HG03378 (cell line): Measurements from ENCODE around the gene UNC5C.

ENCODE experiments used
- ATAC-seq: cut with Tn5 transposase; IDR thresholded peaks from one replicate; pipeline ENCODE4 v1.9.1; 2021; ENCODE audit warnings: mild to moderate bottlenecking, moderate library complexity; ENCODE audit not compliant: unreplicated experiment

UNC5C gene

DNA sequence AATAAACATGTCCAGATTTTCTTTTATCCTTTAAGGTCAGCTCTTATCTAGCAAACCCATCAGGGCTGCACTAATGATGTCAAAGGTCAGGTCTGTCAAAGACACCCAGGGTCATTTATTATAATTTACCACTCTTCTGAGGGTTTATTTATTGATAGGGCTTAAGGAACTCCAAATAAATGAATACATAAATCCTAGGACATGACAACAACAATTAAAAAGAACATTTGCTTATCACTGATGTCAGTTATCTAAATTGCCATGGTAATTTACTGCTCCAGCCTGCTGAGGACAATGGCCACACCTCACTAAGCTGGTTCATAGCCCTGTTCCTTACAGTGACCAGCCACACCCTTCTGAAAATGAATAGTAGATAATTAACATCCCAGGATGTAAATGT is 317.1 kb downstream of the UNC5C start:
- no peak for ATAC-seq

DNA sequence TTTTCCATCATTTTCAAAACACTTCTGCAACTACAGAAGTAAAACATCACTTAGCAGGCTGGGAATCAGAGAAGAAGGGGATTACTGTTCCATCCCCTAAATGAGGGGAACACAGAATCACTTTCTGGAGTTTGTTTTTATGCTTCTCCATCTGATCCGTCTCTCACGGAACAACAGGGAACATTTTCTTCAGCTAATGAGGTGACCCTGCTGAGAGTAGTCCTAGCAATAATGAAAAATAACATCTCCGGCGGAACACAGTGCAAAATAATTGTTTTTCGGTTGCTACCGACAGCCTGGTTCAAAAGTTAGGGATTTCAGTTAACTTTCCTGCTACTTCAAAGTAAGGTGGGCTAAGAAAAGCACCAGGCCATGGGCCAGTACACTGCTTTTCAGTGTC is 322.9 kb downstream of the UNC5C start:
- no peak for ATAC-seq

DNA sequence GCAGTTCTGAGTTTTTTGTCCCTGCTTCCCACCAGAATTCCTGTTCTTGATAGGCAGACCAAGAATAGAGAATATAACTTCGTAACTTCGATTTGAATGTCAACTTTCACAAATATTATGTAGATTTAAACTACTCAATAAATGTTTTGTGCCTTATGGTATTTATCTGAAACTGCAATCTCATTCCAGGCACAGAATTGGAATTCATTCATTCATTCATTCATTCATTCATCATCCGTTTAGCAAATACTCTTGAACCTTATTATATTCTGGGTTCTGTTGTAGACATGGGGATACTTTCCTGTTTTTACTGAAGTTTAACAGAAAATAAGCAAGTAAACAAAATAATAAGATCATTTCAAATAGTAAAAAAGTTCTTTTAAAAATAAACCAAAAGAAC is 324.4 kb downstream of the UNC5C start:
- no peak for ATAC-seq

DNA sequence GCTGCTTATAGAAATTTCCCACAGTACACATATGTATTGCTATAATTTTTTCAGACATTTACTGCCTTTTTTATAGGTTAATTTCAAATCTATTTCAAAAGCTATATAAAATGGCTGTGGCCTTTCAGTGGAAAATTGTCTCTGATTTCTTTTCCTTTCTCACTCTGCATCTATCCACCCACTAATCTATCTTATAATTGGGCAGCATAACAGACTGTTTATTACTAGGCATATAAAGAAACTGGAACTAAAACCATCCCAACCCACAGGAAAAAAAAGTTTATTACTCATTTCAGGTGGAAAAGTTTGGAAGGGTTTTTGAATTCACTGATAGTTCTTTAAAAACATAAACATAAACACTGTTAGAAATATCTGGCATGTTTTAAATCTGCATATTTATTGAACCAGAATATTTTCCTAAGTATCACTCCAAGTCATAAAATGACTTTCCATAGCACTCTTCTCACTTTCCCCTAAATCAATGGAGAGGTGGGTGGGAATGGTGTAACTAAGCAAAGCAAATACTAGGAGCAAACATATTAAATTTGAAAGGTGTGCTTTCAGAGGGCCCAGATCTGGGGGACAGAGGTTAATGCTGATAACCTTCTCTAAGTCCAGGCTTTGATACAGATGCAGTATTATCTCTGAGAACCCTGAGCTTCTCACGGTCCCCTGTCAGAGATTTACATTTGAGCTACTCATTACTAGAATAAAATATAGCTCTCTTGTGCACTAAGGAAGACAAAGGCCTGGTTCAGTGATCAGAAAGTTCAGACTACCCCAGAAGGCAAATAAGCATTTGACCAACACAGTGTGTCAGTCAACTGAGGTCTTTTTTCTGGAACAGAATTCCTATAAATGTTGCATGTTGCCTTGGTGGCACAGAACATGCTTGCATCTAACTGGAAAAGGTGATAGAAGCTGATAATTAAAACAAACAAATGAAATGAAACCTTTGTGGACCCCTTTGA is 328.3 kb downstream of the UNC5C start:
- no peak for ATAC-seq

DNA sequence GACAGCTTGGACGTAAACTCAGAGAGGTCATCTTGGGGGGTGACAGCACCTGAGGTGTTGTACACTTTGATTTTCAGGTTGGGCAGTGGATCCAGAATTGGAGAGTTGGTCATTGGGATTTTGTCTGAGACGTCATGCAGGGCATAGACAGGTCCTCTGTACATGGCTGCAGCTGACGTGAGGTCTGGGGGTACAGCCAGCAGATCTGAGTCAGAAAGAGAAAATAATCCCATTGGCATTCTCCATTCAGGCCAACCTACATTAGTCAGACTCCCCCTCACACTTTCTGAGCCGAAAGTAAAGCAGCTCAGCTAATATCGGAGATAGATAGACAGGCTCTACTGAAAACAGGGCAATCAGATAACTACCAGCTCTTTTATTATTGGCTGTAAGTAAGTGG is 329.7 kb downstream of the UNC5C start:
- ATAC-seq, result no peak

DNA sequence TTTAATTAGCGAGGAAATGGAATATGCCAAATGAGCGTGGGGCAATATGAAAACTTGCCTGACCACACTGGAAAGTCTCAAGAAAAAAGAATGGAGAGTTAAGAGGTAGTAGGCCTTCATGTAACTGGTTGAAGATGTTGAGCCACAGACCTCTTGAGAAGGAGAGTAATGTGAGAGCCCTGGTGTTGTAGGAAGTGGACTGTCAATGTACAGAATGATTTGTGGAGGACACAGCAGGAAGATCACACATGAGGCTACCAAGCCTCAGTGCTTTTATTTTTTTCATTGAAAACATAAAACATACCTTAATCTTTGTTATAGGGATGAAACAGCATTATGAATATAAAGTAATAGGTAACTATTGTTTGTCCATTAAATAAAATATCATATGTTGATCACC is 331.6 kb downstream of the UNC5C start:
- ATAC-seq, result no peak

DNA sequence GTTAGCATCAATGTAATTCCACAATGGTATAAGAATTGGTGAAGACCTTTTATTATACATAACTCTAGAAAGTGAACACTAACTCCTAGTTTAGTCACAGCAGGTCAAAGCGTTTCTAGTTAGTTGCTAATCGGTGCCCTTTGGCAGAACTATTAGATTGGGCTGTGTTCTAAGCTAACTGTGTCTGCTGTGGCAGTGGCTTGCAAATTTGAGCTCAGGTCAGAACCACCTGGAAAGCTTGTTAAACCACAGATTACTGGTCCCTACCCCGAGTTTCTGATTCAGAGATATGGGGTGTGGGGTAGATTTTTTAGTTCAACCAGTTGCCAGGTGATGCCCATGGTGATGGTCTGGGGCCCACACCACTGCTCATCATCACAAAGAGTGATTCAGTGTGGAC is 332.1 kb downstream of the UNC5C start:
- ATAC-seq, result no peak

DNA sequence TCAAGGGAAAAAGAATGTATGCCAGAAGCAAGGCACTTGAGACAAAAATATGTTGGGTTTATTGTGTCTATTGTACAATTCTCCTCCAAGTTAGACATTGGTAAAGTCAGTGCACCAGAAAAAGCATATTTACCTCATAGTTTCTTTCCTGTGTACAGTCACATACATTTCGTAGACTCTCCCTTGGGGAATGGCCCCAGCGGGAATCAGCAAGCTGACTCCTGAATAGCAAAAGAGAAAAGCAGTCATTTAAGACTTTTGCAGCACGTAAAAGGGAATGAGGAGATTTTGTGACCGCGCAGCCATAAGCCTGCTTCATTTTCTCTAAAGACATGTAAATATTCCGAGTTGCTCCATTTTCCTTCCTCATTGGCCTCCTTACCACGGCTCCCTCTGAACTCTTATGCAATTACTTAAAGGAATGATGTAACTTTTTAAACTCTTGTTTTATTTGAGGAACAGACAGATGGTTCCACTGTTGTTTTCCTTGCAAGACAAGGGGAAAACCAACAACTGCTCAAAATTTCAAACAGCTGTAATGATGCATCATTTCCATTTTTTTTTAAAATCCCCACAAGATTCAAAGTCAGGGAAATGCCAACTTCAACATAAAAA is 332.7 kb downstream of the UNC5C start:
- ATAC-seq, result no peak

DNA sequence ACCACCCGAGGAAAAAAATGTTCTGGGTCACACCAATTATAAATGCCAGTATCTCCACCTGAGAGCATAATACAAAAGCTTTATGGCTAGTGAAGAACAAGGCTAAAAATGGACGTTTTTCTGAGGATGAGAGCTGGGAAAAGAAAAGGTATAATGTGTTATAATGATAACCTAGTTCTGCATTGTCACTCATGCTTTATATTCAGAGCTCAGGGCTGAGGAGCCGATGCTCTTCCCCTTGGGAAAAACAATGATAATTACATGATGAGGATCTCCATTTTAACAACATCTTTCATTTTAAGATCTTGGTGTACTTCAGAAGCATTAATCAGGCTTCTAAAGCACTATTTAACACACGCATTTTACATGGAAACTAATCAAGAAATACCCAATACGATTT is 333.7 kb downstream of the UNC5C start:
- no peak for ATAC-seq

DNA sequence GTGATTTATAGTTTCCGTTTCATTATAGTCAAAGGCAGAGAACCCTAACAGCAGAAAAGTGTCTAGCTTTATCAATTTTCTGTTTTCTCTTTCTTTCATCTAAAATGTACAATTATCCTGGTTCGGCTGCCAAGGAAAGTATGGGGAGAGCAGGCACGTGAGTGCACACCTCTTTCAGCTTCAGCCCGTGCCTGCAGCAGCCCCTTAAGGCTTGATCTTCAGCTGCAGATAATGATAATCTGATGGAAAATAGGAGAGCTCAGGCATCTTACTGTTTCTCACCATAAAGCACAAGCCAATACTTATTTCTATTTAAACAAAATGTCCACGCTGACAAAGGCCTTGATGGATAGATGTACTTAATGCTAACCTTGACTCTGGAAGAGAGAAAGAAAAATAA is 334.4 kb downstream of the UNC5C start:
- ATAC-seq, result no peak

DNA sequence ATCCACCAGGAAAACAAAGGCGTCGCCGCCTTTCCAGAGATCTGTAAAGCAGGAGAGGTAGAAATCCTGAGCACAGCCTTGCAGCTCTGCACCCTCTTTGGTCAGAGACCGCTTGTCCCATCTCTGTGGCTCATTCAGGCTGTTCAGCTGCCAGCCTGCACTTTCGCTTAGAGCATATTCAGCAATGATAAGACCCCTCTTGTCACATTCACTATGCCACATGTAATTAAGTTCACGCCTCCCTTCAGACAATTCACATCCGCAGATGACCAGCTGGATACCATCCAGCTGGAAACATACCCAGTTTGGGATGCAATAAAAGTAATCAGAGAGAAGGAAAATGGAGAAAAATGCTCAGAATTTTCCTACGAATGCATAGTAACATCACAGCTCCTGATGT is 335.4 kb downstream of the UNC5C start:
- ATAC-seq, result no peak

DNA sequence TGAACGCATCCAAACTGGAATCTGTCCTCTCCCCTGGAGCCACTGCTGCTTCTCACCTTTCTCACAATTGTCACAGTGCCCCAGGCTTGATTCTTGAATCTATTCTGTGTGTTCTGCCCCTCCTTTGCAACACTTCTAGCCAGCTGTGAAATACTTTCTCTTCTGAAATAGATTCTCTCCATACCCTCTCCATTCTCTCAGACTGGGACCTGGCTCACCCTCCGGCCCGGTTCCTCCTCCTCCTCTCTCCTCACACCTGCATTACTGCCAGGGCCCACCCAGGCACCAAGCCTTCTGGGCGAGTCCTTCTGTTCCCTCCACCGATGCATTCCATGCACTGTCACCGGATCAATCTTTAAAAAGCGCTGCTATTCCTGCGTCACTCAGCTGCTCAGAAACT is 336.1 kb downstream of the UNC5C start:
- ATAC-seq, result no peak

DNA sequence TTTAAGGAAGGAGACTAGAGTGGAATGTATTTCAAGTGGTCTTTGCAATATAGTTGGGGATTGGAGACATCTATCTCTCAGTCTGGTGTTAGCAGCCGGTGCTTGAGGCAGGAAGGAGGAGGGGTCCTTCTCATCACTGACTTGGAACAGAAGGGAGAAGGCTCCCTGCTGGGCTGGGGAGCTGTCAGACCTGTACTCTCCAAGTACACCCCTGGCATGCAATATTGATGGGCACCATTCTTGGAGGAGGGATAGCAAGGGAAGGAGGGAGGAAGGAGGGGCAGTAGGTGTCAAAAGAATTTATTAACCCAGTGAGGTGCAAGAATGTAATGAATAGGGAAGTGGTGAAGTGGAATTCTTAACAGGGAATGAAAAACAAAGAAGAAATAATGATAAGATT is 338.8 kb downstream of the UNC5C start:
- no peak for ATAC-seq

DNA sequence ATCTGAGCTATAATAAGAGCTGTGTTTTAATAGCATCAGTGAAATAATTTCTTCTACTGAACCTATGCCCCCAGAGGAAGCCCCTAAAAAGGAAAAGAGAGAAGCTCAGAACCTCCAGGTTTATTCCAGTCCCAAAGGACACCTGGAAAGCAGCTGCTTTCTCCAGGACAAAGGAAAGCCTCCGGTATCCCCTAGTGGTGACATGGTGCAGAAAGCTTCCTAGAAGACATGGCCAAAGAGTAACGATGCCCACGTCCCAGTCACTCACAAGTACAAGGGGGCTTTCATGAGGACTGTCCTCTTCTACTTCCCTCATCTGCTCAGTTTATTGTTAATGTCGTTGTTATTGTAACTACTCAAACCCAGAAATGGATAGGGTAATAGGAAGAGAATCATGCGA is 343.9 kb downstream of the UNC5C start:
- ATAC-seq, result no peak

DNA sequence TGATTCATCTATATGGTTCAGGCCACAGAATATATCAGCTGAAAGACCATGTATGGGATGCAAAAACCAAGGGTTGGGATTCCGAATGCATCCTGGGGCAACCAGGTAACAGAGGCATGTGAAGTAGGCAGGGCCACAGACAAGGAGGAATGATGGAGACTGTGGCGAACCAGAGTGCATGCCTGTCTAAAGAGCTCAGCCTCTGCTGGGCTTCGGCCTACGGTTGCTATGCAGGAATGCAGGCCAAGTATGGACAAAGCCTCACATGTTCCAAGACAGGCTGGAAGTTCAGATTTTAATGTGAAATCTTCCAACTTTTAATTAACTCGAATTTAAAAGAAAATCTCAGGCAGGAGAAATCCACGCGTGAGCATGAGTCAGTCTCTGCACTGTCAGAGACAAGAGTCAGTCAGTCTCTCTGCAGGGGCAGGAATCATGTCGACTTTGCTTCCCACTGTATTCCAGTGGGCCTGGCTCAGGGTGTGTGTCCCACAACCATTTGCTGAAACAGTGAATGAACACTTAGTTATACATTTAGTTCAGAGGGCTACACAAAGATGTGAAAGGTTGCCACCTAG is 344.4 kb downstream of the UNC5C start:
- no peak for ATAC-seq

DNA sequence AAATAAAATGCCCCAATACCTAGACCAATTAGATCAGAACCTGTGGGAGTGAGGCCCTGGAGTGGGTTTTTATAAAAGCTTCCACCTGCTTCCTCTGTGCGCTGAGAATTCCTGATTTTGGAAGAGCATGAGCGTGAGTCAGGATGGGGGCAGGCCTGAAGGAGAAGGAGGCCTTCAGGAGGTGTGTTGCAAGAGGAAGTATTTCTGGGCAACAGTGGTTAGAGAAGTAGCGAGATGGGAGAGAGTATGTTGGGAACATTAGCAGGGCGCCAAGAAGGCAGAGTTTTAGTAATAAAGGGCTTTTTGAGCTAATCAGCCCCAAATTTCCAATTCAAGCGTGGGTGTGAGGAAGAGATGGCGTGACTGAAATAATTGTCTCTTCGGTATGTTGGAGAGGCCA is 349.8 kb downstream of the UNC5C start:
- no peak for ATAC-seq

DNA sequence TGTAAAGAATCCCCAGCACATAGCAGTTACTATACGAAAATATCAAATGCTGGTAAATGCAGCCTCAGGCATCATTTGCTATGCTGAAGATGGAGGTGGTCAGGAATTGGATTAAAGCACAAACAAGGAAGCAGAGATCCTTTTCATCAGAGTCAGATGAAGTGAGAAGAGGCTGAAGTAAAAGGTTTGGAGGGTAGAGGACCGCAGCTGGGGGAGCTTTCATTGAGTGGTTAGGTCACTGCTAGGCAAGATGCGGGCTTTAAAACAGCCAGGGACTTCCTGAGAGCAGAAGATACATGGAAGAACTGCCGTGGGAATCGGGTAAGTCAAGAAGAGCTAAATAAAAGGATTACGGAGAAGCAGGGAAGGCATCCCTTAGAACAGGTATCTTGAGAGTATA is 351.4 kb downstream of the UNC5C start:
- no peak for ATAC-seq

DNA sequence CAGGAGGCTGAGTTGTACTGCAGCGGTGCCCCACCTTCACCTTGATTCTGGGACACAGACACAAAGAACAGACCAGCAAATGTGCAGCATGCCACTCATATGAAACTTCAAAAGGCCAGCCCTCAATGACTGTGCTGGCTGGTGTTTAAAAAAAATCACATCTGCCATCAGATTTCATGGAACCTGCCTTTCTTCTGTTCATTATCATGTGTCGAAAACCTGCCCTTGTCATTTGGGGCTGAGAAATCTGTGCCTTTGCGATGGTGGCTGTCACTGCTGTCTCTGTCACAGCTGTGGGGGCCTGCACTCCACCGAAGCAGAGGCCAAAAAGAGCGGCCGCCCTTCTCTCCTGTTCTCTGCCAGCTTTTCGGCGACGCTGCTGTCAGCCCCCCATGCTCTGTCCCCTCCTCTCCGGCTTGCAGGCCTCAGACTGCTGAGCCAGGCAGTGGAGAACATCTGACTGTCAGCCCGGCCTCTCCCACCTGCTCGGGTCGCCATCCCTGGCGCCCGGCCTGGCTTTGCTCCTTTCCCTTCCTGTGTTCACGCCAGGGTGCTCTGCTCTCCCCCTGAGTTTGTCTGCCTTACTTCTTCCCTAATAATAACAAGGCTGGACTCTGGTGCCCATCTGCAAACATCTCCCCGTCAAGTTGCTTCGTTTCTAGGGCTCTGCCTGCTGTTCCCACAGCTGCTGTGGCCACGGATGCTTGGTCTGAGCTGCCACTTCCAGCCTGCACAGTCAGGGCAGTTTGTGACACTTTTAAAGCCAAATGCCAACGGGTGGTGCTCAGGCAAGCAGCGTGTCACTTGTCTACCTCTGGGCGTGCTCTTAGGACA is 355.2 kb downstream of the UNC5C start:
- ATAC-seq, result no peak

DNA sequence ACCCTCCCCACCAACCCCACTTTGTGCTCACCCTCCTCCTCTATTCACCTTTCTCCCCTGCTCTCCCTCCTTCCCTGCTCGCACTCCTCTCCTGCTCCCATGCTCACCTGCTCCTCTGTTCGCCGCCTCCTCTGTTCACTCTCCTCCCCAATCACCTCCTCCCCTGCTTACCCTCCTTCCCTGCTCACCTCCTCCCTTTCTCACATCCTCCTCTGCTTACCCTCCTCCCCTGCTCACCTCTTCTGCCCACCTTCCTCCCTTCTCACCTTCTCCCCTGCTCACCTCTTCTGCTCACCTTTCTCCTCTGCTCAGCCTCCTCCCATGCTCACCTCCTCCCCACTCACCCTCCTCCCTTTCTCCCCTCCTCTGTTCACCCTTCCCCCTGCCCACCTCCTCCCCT is 357.2 kb downstream of the UNC5C start:
- no peak for ATAC-seq

DNA sequence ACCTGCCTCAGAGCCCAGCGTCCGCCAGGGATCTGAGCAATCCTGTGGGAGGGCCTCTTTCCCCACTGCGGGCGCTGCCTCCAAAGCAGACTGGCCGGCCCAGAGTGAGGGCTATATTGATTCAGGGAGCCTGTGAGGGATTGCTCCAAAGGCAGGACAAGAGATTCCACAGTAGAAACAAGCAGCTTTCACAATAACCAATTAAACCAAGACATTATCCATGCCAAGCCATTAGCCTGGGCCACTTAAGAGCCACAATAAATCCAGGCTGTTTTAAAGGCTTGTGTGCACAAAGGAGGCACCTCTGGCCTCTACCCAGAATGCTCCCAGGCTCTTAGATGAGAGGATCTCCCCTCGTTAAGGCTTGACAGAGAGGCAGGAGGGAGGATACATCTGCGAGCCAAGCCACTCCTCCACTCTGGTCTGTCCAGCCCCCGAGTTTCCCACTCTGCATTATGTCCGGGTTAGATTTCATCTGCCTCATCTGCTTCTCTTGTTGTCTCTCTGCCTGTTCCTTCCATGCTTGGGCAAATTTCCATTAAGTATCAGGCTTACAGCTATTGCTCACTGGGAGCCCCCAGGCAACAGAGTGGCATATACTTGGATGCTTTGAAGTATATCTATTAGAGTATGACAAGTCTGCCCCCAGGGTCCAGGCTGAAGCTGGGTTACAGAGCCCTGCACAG is 357.9 kb downstream of the UNC5C start:
- no peak for ATAC-seq
